T-helper 2 cell treated with Interferon-gamma antibody and Interleukin-4, amounts not matched to agents 100 ng/mL and 5 ng/mL, for 36 hours (primary cell): Measurements from ENCODE around the gene OR5AP2. TPM values are rescaled to one million over a fixed set of nuclear protein-coding genes. Genes with fewer than 3 reads are reported as not detected.
"Not testable (repeated sequence)": the region's sequence is repeated elsewhere in the genome, so short reads cannot be mapped to it uniquely, and the experiment has no call there.

Experiments used
- intact Hi-C: fragments of 100-400 bp; cut with micrococcal nuclease; formaldehyde crosslinking; loops from one replicate; pipeline ENCODE4 v1.15.1; 2023
- total RNA-seq: library from RNA; stranded (reverse); gene quantifications from 2 replicates; pipeline ENCODE4 v1.2.3, GENCODE V29; 2022

The OR5AP2 gene
- not detected in 2 replicates for total RNA-seq

DNA sequence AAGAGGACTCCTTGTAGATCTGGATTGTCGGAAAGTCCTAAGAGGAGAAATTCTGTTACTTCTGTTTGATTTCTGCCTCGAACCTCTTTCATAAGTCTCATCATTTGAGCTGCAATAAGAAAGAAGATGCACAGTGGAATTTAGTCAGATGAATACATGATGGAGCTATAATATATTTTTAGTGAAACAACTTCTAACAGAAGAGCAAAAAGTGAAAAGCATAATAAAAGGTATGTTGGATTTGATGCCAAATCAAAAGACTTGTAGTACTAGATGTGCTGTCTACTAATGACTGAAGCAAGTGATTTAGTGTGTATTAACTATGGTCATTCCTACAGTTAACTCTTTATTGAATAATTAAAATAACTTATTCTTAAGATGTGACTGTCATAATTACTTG lies at the start of gene OR5AP2:
OR5AP2 (minus strand) TSS at position 101 of the 400 bp plus-strand sequence; CDS start at position 101, 0 bp downstream.
- intact Hi-C loops: no loop called here

GRCh38 chr11:56691179-56691578 lies 48.9 kb upstream of the OR5AP2 start:
- intact Hi-C loops: not testable (repeated sequence)

- intact Hi-C loops: no loop called here
Measured at GRCh38 chr11:56688554-56689100, 46.4 kb upstream of the OR5AP2 start.

- intact Hi-C loops: no loop called here
Measured at GRCh38 chr11:56670984-56671383, 28.7 kb upstream of the OR5AP2 start.

GRCh38 chr11:56663386-56663785 lies 21.1 kb upstream of the OR5AP2 start, which contains the start of gene OR5AR1:
Gene OR5AR1 (plus strand): TSS chr11:56663686. CDS start chr11:56663686, 0 bp downstream.
- intact Hi-C loops: no loop called here

GRCh38 chr11:56659755-56660154 lies 17.5 kb upstream of the OR5AP2 start:
- intact Hi-C loops: no loop called here

DNA sequence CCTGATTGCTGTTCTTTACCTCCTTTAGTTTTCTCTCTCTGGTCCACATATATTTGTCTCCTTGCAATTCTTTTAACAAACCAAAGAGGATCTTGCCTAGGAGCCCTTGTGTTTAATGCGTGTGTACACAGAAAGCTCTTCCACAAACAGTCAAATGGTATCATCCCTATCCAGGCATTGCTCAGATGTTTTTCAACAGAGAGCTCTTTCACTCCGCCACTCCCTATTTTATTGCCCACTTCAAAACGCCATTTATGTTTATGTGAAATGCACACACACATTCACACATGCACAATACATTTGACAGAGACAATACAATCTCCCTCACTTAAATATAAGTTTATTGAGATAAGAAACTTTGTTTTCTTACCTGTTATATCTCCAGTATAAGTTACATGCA lies 4.7 kb downstream of the OR5AP2 start:
- intact Hi-C loops: no loop called here

- intact Hi-C loops: no loop called here
Measured at GRCh38 chr11:56636861-56637260, 5.4 kb downstream of the OR5AP2 start.

GRCh38 chr11:56632329-56632728 lies 9.9 kb downstream of the OR5AP2 start:
- intact Hi-C loops: no loop called here

- intact Hi-C loops: no loop called here
Measured at GRCh38 chr11:56625946-56626345, 16.3 kb downstream of the OR5AP2 start.

GRCh38 chr11:56624661-56625110 lies 17.6 kb downstream of the OR5AP2 start:
- intact Hi-C loops: no loop called here

DNA sequence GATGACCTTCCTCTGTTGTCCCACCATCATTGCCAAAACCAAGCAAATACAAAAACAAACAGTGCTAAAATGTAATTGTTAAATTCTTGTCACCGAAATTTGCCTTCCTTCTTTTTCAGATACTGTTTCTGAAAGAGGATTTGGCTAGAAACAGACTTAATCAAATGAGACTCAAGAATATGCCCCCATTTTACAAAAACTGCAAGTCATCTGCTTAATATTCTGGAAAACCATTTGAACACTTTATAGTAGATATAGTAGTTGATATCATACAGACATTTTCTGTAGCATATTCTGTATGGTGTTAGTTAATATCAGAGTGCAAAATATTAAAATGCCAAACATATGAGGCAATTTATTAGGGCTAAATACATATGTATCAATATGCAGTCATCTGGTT lies 31.1 kb downstream of the OR5AP2 start:
- intact Hi-C loops: no loop called here

DNA sequence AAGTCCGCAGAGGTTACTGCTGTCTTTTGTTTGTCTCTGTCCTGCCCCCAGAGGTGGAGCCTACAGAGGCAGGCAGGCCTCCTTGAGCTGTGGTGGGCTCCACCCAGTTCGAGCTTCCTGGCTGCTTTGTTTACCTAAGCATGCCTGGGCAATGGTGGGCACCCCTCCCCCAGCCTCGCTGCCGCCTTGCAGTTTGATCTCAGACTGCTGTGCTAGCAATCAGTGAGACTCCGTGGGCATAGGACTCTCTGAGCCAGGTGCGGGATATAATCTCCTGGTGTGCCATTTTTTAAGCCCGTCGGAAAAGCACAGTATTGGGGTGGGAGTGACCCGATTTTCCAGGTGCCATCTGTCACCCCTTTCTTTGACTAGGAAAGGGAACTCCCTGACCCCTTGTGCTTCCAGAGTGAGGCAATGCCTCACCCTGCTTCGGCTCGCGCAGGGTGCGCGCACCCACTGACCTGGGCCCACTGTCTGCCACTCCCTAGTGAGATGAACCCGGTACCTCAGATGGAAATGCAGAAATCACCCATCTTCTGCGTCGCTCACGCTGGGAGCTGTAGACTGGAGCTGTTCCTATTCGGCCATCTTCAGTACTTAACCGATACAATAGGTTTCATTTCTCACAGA lies 50.0 kb downstream of the OR5AP2 start:
- intact Hi-C loops: not testable (repeated sequence)

Other genes with a start within 250 kb of the OR5AP2 start
- not detected in 2 replicates for gene OR5AL1, start 229.7 kb downstream of the OR5AP2 start, total RNA-seq
- gene OR5M3, start 169.1 kb downstream of the OR5AP2 start, total RNA-seq: not detected in 2 replicates
- not detected in 2 replicates for gene OR5M8, start 151.1 kb downstream of the OR5AP2 start, total RNA-seq
- gene OR5M11, start 99.2 kb downstream of the OR5AP2 start, total RNA-seq: not detected in 2 replicates
- gene OR5M10, start 64.7 kb downstream of the OR5AP2 start, total RNA-seq: not detected in 2 replicates
- gene OR5M1, start 27.6 kb downstream of the OR5AP2 start, total RNA-seq: not detected in 2 replicates
- not detected in 2 replicates for gene OR5AR1, start 21.2 kb upstream of the OR5AP2 start, total RNA-seq
- not detected in 2 replicates for gene OR9G1, start 56.7 kb upstream of the OR5AP2 start, total RNA-seq
- gene OR9G4, start 106.3 kb upstream of the OR5AP2 start, total RNA-seq: not detected in 2 replicates